Measurements from ENCODE around the gene TAS2R60.

- TF ChIP-seq CREB1 (CRISPR knock-in tag; IDR thresholded peaks at IDR 0.05; ENCODE audit: low read depth) (no peak), ETS1 (IDR thresholded peaks at IDR 0.05) (no peak), REST (IDR thresholded peaks at IDR 0.05; ENCODE audit: unreplicated experiment) (no peak), EZH2phosphoT487 (IDR thresholded peaks at IDR 0.05; ENCODE audit: unreplicated experiment) (no peak), CTCF (conservative IDR thresholded peaks at IDR 0.05; ENCODE audit: low read depth in 2 of 2) (no peak), POLR2AphosphoS5 (IDR thresholded peaks at IDR 0.05; ENCODE audit: low read depth) (no peak), EZH2 (IDR thresholded peaks at IDR 0.05; ENCODE audit: low read depth, unreplicated experiment) (no peak)
These were observed 34.4 kb downstream of the TAS2R60 start, which contains the start of gene TAS2R41 for GRCh38 chr7:143477501-143478150.
